Peyer's patch (tissue), 4 donors: ENCODE data around the gene SUGP2.

ENCODE experiments used
- CTCF ChIP-seq, 6 experiments: fragments of 450-650 bp in 4 of 6; fragments of 200-600 bp in 2 of 6; sonication (generic) in 1 of 6; IDR thresholded peaks; one replicate each; pipeline ENCODE4 v1.5.1; 2017 to 2019; ENCODE audit warnings: antibody characterized with exemption in 6 of 6, mild to moderate bottlenecking in 3 of 6, moderate library complexity in 1 of 6
- POLR2A ChIP-seq, 2 donors: fragments of 450-650 bp; IDR thresholded peaks; one replicate each; pipeline ENCODE4 v1.5.1; 2017; ENCODE audit warnings: antibody characterized with exemption in 2 of 2, mild to moderate bottlenecking in 2 of 2, moderate library complexity in 2 of 2

- no peak for TF ChIP-seq CTCF (IDR thresholded peaks at IDR 0.05)
- TF ChIP-seq POLR2A (IDR thresholded peaks at IDR 0.05): no peak
Observed at GRCh38 chr19:19077103-19077502, 43.8 kb upstream of the SUGP2 start.
